Stomach smooth muscle (tissue), 2 donors: Measurements from ENCODE around the gene ACSM2B.
"Not testable (repeated sequence)": the region's sequence is repeated elsewhere in the genome, so short reads cannot be mapped to it uniquely, and the experiment has no call there.

ENCODE experiments used
- H3K27ac ChIP-seq: one replicate; pipeline ENCODE4 v1.7.0; 2013; ENCODE audit warnings: mild to moderate bottlenecking, low read length, inconsistent platforms
- H3K27me3 ChIP-seq, 2 donors: one replicate each; pipeline ENCODE4 v1.7.0; 2013; ENCODE audit warnings: low read length in 2 of 2; ENCODE audit not compliant: insufficient read depth in 2 of 2, control insufficient read depth in 1 of 2
- H3K36me3 ChIP-seq, 2 donors: one replicate each; pipeline ENCODE4 v1.7.0; 2013; ENCODE audit warnings: low read length in 2 of 2; ENCODE audit not compliant: control insufficient read depth in 2 of 2, insufficient read depth in 2 of 2
- H3K4me1 ChIP-seq: one replicate; pipeline ENCODE4 v1.7.0; 2013; ENCODE audit warnings: low read length; ENCODE audit not compliant: control insufficient read depth, insufficient read depth
- H3K4me3 ChIP-seq, 2 donors: one replicate each; pipeline ENCODE4 v1.7.0; 2013; ENCODE audit warnings: low read length in 2 of 2
- H3K9ac ChIP-seq, 2 donors: one replicate each; pipeline ENCODE4 v1.7.0; 2013; ENCODE audit warnings: low read length in 2 of 2, mild to moderate bottlenecking in 1 of 2
- H3K9me3 ChIP-seq, 2 donors: one replicate each; pipeline ENCODE4 v1.7.0; 2013; ENCODE audit warnings: low read length in 2 of 2; ENCODE audit not compliant: control insufficient read depth in 2 of 2
- donor health status: healthy.
- donor health status: Pancreatic carcinoma.

Gene ACSM2B

DNA sequence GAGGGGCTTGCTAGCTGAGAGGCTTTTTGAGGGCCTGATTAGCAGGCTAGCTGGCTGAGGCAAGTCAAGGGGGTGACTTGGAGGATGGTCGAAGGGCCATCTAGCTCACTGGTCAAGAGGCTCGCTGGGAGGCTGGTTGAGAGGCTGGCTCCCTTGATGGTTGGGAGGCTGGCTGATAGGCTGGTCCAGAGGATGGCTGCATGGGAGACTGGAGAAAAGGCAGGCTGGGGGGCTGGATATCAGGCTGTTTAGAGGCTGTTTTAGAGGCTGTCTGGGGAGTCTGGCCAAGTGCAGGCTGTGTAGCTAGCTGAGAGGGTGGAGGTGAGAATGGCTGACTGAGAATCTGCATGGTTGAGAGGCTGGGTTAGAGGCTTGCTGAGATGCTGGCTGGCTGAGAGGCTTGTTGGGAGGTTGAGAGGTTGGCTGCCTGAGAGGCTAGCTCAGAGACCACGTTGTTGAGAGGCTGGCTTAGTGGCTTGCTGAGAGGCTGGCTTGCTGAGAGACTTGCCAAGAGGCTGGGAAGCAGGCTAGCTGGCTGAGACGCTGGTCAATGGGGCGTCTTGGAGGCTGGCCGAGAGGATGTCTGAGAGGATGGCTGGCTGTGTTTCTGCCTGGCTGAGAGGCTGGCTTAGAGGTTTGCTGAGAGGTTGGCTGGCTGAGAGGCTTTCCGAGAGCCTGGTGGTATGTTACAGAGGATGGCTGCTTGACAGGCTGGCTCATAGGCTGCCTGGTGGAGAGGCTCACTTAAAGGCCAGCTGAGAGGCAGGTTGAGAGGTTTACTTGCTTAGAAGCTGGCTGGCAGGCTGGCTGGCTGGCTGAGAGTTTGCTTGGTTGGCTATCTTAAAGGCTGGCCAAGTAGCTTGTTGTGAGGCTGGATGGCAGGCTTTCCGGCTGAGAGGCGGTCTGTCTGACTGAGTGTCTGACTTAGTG is 36.6 kb upstream of the ACSM2B start:
- peaks cover 41% of the 10 kb centered on the region for H3K4me1 ChIP-seq
- peak overlapping the region; percentile 80 for H3K27ac ChIP-seq
- no peaks in the 10 kb centered on the region for H3K9me3 ChIP-seq
- H3K27me3 ChIP-seq, result no peaks in the 10 kb centered on the region
- H3K36me3 ChIP-seq, result no peaks in the 10 kb centered on the region
- peak overlapping the region in 1 of 2 donors; percentile 8 for H3K4me3 ChIP-seq
- peak overlapping the region in 1 of 2 donors; percentile 29 for H3K9ac ChIP-seq

DNA sequence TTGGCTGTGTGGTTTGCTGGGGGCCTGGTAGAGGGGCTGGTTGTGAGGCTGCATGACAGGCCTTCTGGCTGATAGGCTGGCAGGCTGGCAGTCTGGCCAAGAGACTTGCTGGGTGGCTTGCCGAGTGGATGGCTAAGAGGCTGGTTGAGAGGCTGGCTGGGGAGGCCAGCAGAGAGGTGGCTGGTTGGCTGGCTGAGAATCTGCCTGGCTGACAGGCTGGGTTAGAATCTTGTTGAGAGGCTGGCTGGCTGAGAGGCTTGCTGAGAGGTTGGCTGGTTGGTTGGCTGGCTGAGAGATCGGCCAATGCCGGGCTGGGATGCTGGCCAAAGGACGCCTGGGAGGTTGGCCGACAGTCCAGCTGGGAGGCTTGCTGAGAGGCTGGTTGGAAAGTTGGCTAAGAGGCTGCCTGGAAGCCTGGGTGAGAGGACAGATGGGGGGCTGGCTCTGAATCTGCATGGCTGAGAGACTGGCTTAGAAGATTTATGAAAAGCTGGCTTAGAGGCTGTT is 35.9 kb upstream of the ACSM2B start:
- peak overlapping the region in 1 of 2 donors; percentile 8 for H3K4me3 ChIP-seq
- H3K9ac ChIP-seq, result no peak overlapping the region
- H3K27me3 ChIP-seq, result no peaks in the 10 kb centered on the region
- H3K27ac ChIP-seq, result peak overlapping the region; percentile 80
- peaks cover 41% of the 10 kb centered on the region for H3K4me1 ChIP-seq
- no peaks in the 10 kb centered on the region for H3K9me3 ChIP-seq
- H3K36me3 ChIP-seq, result no peaks in the 10 kb centered on the region

DNA sequence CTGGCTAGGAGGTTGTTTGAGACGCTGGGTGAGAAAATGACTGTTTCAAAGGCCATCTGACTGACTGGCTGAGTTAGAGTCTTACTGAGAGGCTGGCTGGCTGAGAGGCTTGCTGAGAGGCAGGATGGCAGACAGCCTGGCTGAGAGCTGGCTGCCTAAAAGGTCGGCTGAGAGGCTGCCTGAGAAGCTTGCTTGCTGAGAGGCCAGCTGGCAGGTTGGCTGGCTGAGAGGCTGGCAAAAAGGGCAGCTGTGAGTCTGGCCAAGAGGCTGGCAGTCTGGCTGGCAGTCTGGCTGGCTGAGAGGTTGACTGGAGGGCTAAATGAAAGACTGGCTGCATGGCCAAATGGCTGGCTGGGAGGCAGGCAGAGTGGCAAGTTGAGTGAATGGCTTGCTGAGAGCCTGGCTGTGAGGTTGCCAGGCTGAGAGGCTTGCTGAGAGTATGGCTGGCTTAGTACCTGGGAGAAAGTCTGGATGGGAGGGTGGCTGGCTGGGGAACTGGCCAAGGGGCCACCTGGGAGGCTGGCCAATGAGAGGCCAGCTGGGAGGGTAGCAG is 35.3 kb upstream of the ACSM2B start:
- Histone ChIP-seq H3K9me3 (no peaks in the 10 kb centered on the region), H3K27me3 (no peaks in the 10 kb centered on the region), H3K36me3 (no peaks in the 10 kb centered on the region), H3K4me3 (peak overlapping the region in 1 of 2 donors; percentile 3), H3K9ac (peak overlapping the region in 1 of 2 donors; percentile 29), H3K27ac (peak overlapping the region; percentile 80), H3K4me1 (peaks cover 41% of the 10 kb centered on the region)

DNA sequence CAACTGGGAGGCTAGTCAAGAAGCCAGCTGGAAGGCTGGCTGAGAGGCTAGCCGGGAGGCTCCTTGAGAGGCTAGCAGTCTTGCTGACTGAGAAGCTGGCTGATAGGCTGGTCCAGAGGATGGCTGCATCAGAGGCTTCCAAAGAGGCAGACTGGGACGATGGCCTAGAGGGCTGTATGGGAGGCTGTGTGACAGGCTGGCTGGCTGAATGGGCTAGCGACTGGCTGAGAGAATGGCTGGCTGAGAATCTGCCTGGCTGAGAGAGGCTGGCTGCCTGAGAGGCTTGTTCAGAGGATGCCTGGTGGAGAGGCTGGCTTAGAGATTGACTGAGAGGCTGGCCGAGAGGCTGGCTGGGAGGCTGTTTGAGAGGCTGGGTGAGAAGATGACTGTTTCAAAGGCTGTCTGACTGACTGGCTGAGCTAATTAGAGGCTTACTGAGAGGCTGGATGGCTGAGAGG is 34.8 kb upstream of the ACSM2B start:
- Histone ChIP-seq H3K9me3 (no peaks in the 10 kb centered on the region), H3K27me3 (no peaks in the 10 kb centered on the region), H3K36me3 (no peaks in the 10 kb centered on the region), H3K27ac (peak overlapping the region; percentile 80), H3K9ac (peak overlapping the region in 1 of 2 donors; percentile 29), H3K4me3 (no peak overlapping the region), H3K4me1 (peaks cover 41% of the 10 kb centered on the region)

DNA sequence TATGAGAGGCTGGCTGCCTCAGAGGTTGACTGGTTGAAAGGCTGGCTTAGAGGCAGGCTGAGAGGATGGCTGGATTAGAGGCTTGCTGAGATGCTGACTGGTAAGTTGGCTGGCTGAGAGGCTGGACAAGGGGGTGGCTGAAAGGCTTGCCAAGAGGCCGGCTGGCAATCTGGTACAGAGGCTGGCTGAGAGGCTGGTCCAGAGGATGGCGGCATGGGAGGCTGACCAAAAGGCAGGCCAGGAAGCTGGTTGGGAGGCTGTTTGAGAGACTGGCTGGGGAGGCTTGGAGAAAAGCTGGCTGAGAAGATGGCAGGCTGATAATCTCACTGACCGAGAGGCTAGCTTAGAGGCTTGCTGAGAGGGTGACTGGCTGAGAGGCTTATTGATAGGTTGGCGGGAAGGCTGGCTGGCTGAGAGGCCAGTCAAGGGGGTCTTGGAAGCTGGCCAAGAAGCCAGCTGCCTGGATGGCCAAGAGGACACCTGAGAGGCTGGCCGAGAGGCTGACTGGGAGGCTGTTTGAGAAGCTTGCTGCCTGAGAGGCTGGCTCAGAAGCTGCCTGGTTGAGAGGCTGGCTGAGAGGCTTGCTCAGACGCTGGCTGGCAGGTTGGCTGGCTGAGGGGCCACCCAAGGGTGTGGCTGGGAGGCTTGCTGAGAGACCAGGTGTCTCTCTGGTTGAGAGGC is 34.2 kb upstream of the ACSM2B start:
- Histone ChIP-seq H3K27me3 (no peaks in the 10 kb centered on the region), H3K4me1 (peaks cover 41% of the 10 kb centered on the region), H3K9me3 (no peaks in the 10 kb centered on the region), H3K4me3 (no peak overlapping the region), H3K9ac (no peak overlapping the region), H3K27ac (peak overlapping the region; percentile 11), H3K36me3 (no peaks in the 10 kb centered on the region)

DNA sequence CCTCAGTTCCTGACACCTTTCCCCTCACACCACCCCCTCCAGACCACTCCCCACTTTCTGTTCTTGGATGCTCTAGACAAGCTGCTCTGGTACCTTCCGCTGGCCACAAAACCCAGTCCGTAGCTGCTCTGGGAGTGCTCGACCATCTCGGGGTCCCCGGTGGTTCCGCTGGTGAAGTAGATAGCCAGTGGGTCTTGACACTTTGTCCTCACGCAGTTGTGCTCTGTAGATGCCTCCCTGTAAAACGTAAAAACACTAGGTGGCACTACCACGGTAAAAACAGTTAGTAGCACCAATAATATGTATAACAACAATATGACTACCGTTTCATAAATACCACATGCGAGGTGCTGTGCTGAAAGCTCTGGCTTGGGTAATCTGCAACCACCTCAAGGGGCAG is 26.0 kb upstream of the ACSM2B start:
- not testable (repeated sequence) for H3K4me1 ChIP-seq, H3K9ac ChIP-seq, H3K27me3 ChIP-seq, H3K4me3 ChIP-seq, H3K27ac ChIP-seq, H3K36me3 ChIP-seq, H3K9me3 ChIP-seq

DNA sequence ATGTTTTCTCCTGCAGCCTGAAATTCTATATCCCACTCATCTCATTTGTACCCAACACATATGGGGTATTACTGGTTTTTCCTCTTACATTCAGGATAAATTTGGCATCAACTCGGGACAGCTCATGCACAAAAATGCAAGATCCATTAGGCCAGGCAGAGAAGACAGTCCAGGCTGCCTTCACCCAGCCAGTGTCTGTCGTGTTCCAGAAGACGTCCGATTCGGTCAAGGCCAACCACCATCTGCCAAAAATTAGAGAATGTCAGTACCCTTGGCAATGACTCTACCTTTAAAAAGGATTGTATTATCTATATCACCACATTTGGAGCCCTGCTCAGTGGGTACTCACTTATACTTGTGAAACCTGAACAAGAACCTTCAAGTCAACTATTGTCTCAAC is 23.3 kb upstream of the ACSM2B start:
- not testable (repeated sequence) for H3K27ac ChIP-seq, H3K36me3 ChIP-seq, H3K4me1 ChIP-seq

DNA sequence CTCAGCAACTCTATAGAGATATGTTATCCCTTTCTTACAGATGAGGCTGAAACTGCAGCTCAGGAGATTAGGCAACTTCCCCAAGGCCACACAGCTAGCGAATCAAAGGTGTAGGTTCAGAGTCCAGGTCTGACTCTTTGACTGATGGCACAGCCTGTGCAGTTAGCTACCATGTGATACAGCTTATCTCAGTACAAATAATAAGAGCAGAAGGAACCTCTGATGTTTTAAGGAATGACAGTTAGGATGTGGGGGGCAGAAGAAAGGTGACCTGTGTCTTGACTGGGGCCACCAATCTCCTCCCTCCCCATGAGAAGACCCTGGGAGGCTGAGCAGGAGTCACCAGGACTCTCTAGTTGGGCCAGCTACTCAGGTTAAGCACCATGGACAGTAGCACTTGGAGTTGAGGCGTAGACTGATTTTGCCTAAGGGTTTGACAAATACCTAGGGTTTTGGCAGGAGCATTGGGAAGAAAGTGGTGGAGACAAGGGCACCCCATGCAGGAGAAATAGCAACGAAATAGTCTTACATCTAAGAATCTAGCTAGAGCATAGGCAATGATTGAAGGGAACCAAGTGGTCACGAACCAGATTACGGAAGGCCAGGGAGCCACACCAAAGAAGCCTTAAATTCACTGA is 22.8 kb upstream of the ACSM2B start:
- Histone ChIP-seq H3K9ac (no peak overlapping the region), H3K27me3 (no peaks in the 10 kb centered on the region), H3K4me3 (no peak overlapping the region), H3K9me3 (no peaks in the 10 kb centered on the region), H3K36me3 (no peaks in the 10 kb centered on the region), H3K4me1 (no peaks in the 10 kb centered on the region), H3K27ac (no peak overlapping the region)

More for the DNA sequence above, 23.3 kb upstream of the ACSM2B start:
- not testable (repeated sequence) for H3K27me3 ChIP-seq, H3K9ac ChIP-seq, H3K4me3 ChIP-seq, H3K9me3 ChIP-seq

DNA sequence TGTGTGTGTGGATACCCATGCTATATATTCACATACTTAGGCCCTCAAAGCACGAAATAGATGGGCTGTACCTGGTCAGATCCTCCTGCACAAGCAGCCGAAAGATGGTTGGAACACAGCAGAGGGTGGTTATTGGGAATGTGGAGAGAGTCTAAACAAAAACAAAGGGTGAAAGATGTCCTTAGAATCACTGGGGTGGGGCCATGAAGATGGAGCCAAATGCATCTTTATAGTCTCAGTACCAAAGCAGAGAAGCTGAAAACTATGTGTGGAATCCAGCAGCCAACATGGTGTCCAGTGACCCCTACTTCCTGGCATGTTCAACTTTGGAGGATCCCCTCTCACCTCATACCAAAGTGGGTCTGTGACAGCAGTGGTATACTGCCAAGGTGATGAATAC is 19.5 kb upstream of the ACSM2B start:
- H3K36me3 ChIP-seq, H3K4me3 ChIP-seq, H3K27ac ChIP-seq, H3K4me1 ChIP-seq, H3K27me3 ChIP-seq, H3K9ac ChIP-seq, H3K9me3 ChIP-seq: not testable (repeated sequence)

DNA sequence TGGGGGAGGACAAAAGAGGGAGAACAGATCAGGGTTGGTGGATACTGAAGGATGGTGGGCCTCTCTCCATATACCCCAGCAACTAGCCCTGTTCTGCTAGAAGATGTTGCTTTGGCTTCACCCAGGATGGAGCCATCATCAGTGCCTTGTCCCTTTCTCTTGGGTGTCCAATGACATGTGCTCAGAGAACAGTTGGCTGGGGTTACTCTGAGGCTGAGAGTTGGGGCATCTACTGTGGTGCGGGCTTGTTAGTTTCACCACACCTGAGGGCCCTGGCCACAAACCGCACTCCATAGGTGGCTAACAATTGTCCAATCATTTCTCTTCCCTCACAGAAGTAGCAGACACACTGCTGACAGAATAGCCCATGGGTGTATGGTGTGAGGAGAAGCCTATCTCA is 18.9 kb upstream of the ACSM2B start:
- H3K4me3 ChIP-seq, H3K9ac ChIP-seq, H3K36me3 ChIP-seq, H3K27me3 ChIP-seq, H3K9me3 ChIP-seq, H3K4me1 ChIP-seq, H3K27ac ChIP-seq: not testable (repeated sequence)
